Adrenal gland (tissue), 12 donors: ENCODE measurements around the gene BEST1. TPM values are rescaled to one million over a fixed set of nuclear protein-coding genes. Genes with fewer than 3 reads are reported as not detected.

Source experiments
- DNase-seq, 7 donors: peaks; one replicate each; pipeline ENCODE4 v3.0.0-alpha.2; 2019 to 2020
- H3K27ac ChIP-seq, 5 donors: fragments of 200-600 bp; sonication (generic) in 4 of 5; 1 replicate in 3 of 5; 2 replicates in 2 of 5; pipeline versions ENCODE4 v1.5.1 to v1.8.0; 2016 to 2020; ENCODE audit warnings: mild to moderate bottlenecking in 1 of 5
- H3K27me3 ChIP-seq: fragments of 200-600 bp; 2 replicates; pipeline ENCODE4 v1.8.0; 2021
- H3K36me3 ChIP-seq, 2 donors: fragments of 200-600 bp; replicated peaks in 1 of 2; 1 replicate in 1 of 2; 2 replicates in 1 of 2; pipeline versions ENCODE4 v1.5.1 to v1.8.0; 2018 to 2022
- H3K4me1 ChIP-seq, 2 donors: fragments of 200-600 bp; replicated peaks in 1 of 2; 1 replicate in 1 of 2; 2 replicates in 1 of 2; pipeline versions ENCODE4 v1.5.1 to v1.8.0; 2018 to 2021
- H3K4me3 ChIP-seq, 4 donors: fragments of 200-600 bp; sonication (generic) in 3 of 4; one replicate each; pipeline ENCODE4 v1.5.1; 2016 to 2018
- H3K9me3 ChIP-seq, 3 donors: fragments of 200-600 bp; sonication (generic) in 1 of 3; replicated peaks in 1 of 3; 1 replicate in 2 of 3; 2 replicates in 1 of 3; pipeline versions ENCODE4 v1.5.1 to v1.8.0; 2016 to 2021
- POLR2A ChIP-seq, 2 donors: fragments of 450-650 bp; IDR thresholded peaks; one replicate each; pipeline ENCODE4 v1.6.1; 2017; ENCODE audit warnings: antibody characterized with exemption in 2 of 2, mild to moderate bottlenecking in 2 of 2, moderate library complexity in 1 of 2
- WGBS, 4 donors: extraction: QIAGEN DNeasy Blood & Tissue Kit in 2 of 4; methylation state at CpG; one replicate each; pipeline versions ENCODE4 v1.1.5 to v1.1.7; 2013 to 2017; 5-methylcytosine and 5-hydroxymethylcytosine counted together
- intact Hi-C, 2 donors: fragments of 100-400 bp; cut with DNase I; formaldehyde crosslinking; loops; one replicate each; pipeline versions ENCODE4 v1.14.1 to v1.15.0; 2022 to 2023
- polyA plus RNA-seq, 3 donors: library from polyadenylated mRNA; stranded (reverse); fragments of 200-250 nt in 2 of 3; fragments of 350-450 nt in 1 of 3; fragmentation: Illumina TruSeq in 1 of 3; extraction: RNeasy Lipid Tissue Mini Kit (QIAGEN cat#74804) in 1 of 3; gene quantifications; one replicate each; pipeline ENCODE4 v1.2.3, GENCODE V29; 2013 to 2014
- total RNA-seq, 9 donors: library from RNA; depleted of rRNA in 4 of 9; stranded (reverse); fragments of >200 nt in 4 of 9; fragments of 120-200 nt in 1 of 9; fragmentation: NEBNext Ultra II Directional in 1 of 9; extraction: Animal tissue kit (Norgen Biotek cat#: 25700) in 1 of 9; gene quantifications; one replicate each; pipeline versions ENCODE4 v1.1.0 to v1.2.4, GENCODE V29; 2013 to 2023
- TF ChIP-seq, protein P1 (sequence below), 6 experiments: fragments of 450-650 bp in 4 of 6; fragments of 200-600 bp in 2 of 6; sonication (generic) in 1 of 6; IDR thresholded peaks; 1 replicate in 5 of 6; 2 replicates in 1 of 6; pipeline versions ENCODE4 v1.5.1 to v1.8.0; 2016 to 2021; ENCODE audit warnings: antibody characterized with exemption in 6 of 6, mild to moderate bottlenecking in 2 of 6, moderate library complexity in 1 of 6
- donor health status: healthy with polysubstance abuse.
- donor health status: Bipolar disorder and iron deficiency.
- donor health status: DM: yes; HTN: yes; CAD: no.
- donor health status: DM: no; HTN: no; CAD: no.
- donor health status: DM: no; HTN: no; CAD: no.
- donor health status: DM: yes; HTN: yes; CAD: no.

BEST1 gene
- total and polyA plus RNA-seq, 12 donors: 0.44 to 6.8 (median 3.9) TPM

GRCh38 chr11:61983419-61983818 lies 33.3 kb downstream of the BEST1 start:
- DNase-seq: peak; percentile 90 to 99 (median 97)
- Histone ChIP-seq H3K36me3 (no peaks in the 10 kb centered on the region), H3K4me3 (no peak overlapping the region), H3K4me1 (peaks cover 13 to 14% of the 10 kb centered on the region in 2 donors), H3K27ac (peak overlapping the region in 2 of 5 donors; percentile 45 to 48), H3K27me3 (no peaks in the 10 kb centered on the region), H3K9me3 (no peaks in the 10 kb centered on the region)
- WGBS, 4 donors: 20 to 56% (median 46%) methylated on average over 1 of the region's 1 CpG
- no peak for TF ChIP-seq POLR2A (IDR thresholded peaks at IDR 0.05)
- TF ChIP-seq, protein P1, sequence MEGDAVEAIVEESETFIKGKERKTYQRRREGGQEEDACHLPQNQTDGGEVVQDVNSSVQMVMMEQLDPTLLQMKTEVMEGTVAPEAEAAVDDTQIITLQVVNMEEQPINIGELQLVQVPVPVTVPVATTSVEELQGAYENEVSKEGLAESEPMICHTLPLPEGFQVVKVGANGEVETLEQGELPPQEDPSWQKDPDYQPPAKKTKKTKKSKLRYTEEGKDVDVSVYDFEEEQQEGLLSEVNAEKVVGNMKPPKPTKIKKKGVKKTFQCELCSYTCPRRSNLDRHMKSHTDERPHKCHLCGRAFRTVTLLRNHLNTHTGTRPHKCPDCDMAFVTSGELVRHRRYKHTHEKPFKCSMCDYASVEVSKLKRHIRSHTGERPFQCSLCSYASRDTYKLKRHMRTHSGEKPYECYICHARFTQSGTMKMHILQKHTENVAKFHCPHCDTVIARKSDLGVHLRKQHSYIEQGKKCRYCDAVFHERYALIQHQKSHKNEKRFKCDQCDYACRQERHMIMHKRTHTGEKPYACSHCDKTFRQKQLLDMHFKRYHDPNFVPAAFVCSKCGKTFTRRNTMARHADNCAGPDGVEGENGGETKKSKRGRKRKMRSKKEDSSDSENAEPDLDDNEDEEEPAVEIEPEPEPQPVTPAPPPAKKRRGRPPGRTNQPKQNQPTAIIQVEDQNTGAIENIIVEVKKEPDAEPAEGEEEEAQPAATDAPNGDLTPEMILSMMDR (IDR thresholded peaks at IDR 0.05): peak in 1 of 6 experiments; percentile 6
- intact Hi-C loops: no loop called here

GRCh38 chr11:61985869-61986268 lies 35.7 kb downstream of the BEST1 start:
- no peak for TF ChIP-seq POLR2A (IDR thresholded peaks at IDR 0.05)
- TF ChIP-seq, protein P1 (IDR thresholded peaks at IDR 0.05): no peak
- WGBS, 4 donors: 47 to 53% (median 48%) methylated on average over 5 of the region's 5 CpGs
- H3K4me3 ChIP-seq: no peak overlapping the region
- H3K36me3 ChIP-seq: no peaks in the 10 kb centered on the region
- intact Hi-C loops: no loop called here
- peak in 2 of 7 donors; percentile 33 to 48 for DNase-seq
- no peaks in the 10 kb centered on the region for H3K9me3 ChIP-seq
- peaks cover 5 to 7% of the 10 kb centered on the region in 2 donors for H3K4me1 ChIP-seq
- H3K27ac ChIP-seq: no peak overlapping the region
- no peaks in the 10 kb centered on the region for H3K27me3 ChIP-seq

GRCh38 chr11:61994981-61995380 lies 44.8 kb downstream of the BEST1 start:
- no peak overlapping the region for H3K27ac ChIP-seq
- 92 to 99% (median 94%) methylated on average over 3 of the region's 3 CpGs for WGBS, 4 donors
- intact Hi-C loops: no loop called here

DNA sequence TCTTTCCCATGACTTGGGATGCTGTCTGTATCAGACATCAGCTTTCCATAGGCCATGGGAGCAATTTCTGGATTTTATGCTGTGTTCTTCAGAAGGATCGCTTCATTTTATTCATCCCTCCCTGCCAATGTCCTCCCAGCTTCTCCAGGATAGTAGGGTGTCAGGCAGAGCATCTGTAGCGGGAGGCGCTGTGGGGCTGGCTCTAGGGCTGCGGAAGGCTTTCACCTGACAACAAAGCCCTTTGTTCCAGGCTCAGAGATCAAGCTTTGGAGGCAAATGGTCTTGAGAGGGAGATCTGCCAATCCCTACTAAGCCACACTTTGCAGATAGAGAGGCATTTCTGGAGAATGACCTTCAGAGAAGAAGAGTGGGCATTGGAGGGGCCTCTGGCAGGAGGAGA lies 46.8 kb downstream of the BEST1 start:
- TF ChIP-seq, protein P1 (IDR thresholded peaks at IDR 0.05): no peak
- TF ChIP-seq POLR2A (IDR thresholded peaks at IDR 0.05): no peak
- no peak overlapping the region for H3K4me3 ChIP-seq
- 89 to 98% (median 96%) methylated on average over 4 of the region's 4 CpGs for WGBS, 4 donors
- intact Hi-C loops: no loop called here
- H3K36me3 ChIP-seq: no peaks in the 10 kb centered on the region
- DNase-seq: no peak
- no peaks in the 10 kb centered on the region for H3K9me3 ChIP-seq
- no peaks in the 10 kb centered on the region for H3K27me3 ChIP-seq
- H3K27ac ChIP-seq: no peak overlapping the region
- H3K4me1 ChIP-seq: peaks cover 7 to 16% of the 10 kb centered on the region in 2 donors

More at GRCh38 chr11:61994981-61995380, 44.8 kb downstream of the BEST1 start:
- Histone ChIP-seq H3K27me3 (no peaks in the 10 kb centered on the region), H3K36me3 (no peaks in the 10 kb centered on the region), H3K9me3 (no peaks in the 10 kb centered on the region), H3K4me1 (no peaks in the 10 kb centered on the region), H3K4me3 (no peak overlapping the region)
- no peak for DNase-seq
- no peak for TF ChIP-seq POLR2A (IDR thresholded peaks at IDR 0.05)
- TF ChIP-seq, protein P1 (IDR thresholded peaks at IDR 0.05): no peak
